KMS-11 (cell line): ENCODE results near the gene THTPA.

Experiments used
- H2AFZ ChIP-seq: fragments of 200-600 bp; sonication (generic); 2 replicates; pipeline ENCODE4 v1.6.1; 2016; ENCODE audit warnings: antibody characterized with exemption, mixed run types, low read depth
- H3K27ac ChIP-seq: fragments of 200-600 bp; sonication (generic); 2 replicates; pipeline ENCODE4 v1.6.1; 2016; ENCODE audit warnings: mild to moderate bottlenecking, mixed run types
- H3K27me3 ChIP-seq: fragments of 200-600 bp; sonication (generic); 2 replicates; pipeline ENCODE4 v1.6.1; 2017; ENCODE audit warnings: mild to moderate bottlenecking, low read depth, mixed run types, moderate library complexity; ENCODE audit not compliant: insufficient read depth
- H3K36me3 ChIP-seq: fragments of 200-600 bp; sonication (generic); 2 replicates; pipeline ENCODE4 v1.6.1; 2017; ENCODE audit warnings: mild to moderate bottlenecking, mixed run types; ENCODE audit not compliant: insufficient read depth
- H3K4me1 ChIP-seq: fragments of 200-600 bp; sonication (generic); 2 replicates; pipeline ENCODE4 v1.6.1; 2016; ENCODE audit warnings: mild to moderate bottlenecking, low read depth, mixed run types; ENCODE audit not compliant: poor library complexity, severe bottlenecking
- H3K4me2 ChIP-seq: fragments of 200-600 bp; sonication (generic); 2 replicates; pipeline ENCODE4 v1.7.0; 2016; ENCODE audit warnings: mild to moderate bottlenecking, mixed run types
- H3K4me3 ChIP-seq: fragments of 200-600 bp; sonication (generic); IDR thresholded peaks from 2 replicates; pipeline ENCODE4 v1.6.1; 2017; ENCODE audit warnings: low read depth, low read length, mixed read lengths; ENCODE audit not compliant: insufficient read depth
- H3K79me2 ChIP-seq: fragments of 200-600 bp; sonication (generic); 2 replicates; pipeline ENCODE4 v1.6.1; 2016; ENCODE audit warnings: low read depth, mixed run types; ENCODE audit not compliant: insufficient read depth
- H3K9ac ChIP-seq: fragments of 200-600 bp; sonication (generic); 2 replicates; pipeline ENCODE4 v1.6.1; 2016; ENCODE audit warnings: mild to moderate bottlenecking, mixed run types
- H4K20me1 ChIP-seq: fragments of 200-600 bp; sonication (generic); 2 replicates; pipeline ENCODE4 v1.6.1; 2016; ENCODE audit warnings: mild to moderate bottlenecking, mixed run types; ENCODE audit not compliant: insufficient read depth
- CTCF ChIP-seq: fragments of 200-600 bp; sonication (generic); conservative IDR thresholded peaks from 2 replicates; pipeline ENCODE4 v1.6.1; 2017; ENCODE audit warnings: low read depth, mild to moderate bottlenecking, antibody characterized with exemption, low read length, moderate library complexity, mixed read lengths

THTPA gene

GRCh38 chr14:23570806-23571483 is 14.9 kb downstream of the THTPA start:
- Histone ChIP-seq H3K27me3 (no peaks in the 10 kb centered on the region), H2AFZ (no peak overlapping the region), H3K4me2 (no peak overlapping the region), H3K36me3 (no peaks in the 10 kb centered on the region), H4K20me1 (no peaks in the 10 kb centered on the region), H3K4me1 (peaks cover 8% of the 10 kb centered on the region), H3K27ac (no peak overlapping the region), H3K4me3 (no peak overlapping the region), H3K9ac (no peak overlapping the region), H3K79me2 (no peaks in the 10 kb centered on the region)
- TF ChIP-seq CTCF: no peak

- Histone ChIP-seq H3K36me3 (no peaks in the 10 kb centered on the region), H4K20me1 (no peaks in the 10 kb centered on the region), H3K27me3 (no peaks in the 10 kb centered on the region), H3K4me1 (peaks cover 8% of the 10 kb centered on the region), H3K79me2 (no peaks in the 10 kb centered on the region), H3K4me2 (no peak overlapping the region), H3K4me3 (no peak overlapping the region), H3K9ac (no peak overlapping the region), H2AFZ (no peak overlapping the region), H3K27ac (no peak overlapping the region)
- TF ChIP-seq CTCF: no peak
Observed at GRCh38 chr14:23571701-23572523, 15.8 kb downstream of the THTPA start.

- H3K27ac ChIP-seq: no peak overlapping the region
- TF ChIP-seq CTCF: no peak
- peaks cover 8% of the 10 kb centered on the region for H3K4me1 ChIP-seq
- H3K36me3 ChIP-seq: no peaks in the 10 kb centered on the region
- no peak overlapping the region for H3K9ac ChIP-seq
- no peak overlapping the region for H3K4me3 ChIP-seq
- no peaks in the 10 kb centered on the region for H4K20me1 ChIP-seq
- H2AFZ ChIP-seq: no peak overlapping the region
- no peaks in the 10 kb centered on the region for H3K27me3 ChIP-seq
- no peaks in the 10 kb centered on the region for H3K79me2 ChIP-seq
- H3K4me2 ChIP-seq: no peak overlapping the region
Observed at GRCh38 chr14:23572524-23572828, 16.4 kb downstream of the THTPA start.

GRCh38 chr14:23572836-23573235 is 16.8 kb downstream of the THTPA start:
- Histone ChIP-seq H3K4me2 (no peak overlapping the region), H3K27me3 (no peaks in the 10 kb centered on the region), H3K36me3 (no peaks in the 10 kb centered on the region), H2AFZ (no peak overlapping the region), H3K27ac (no peak overlapping the region), H3K4me3 (no peak overlapping the region), H3K79me2 (no peaks in the 10 kb centered on the region), H3K4me1 (peaks cover 7% of the 10 kb centered on the region), H3K9ac (no peak overlapping the region), H4K20me1 (no peaks in the 10 kb centered on the region)
- TF ChIP-seq CTCF: no peak
